Measurements from ENCODE around the gene VTN. TPM values are rescaled to one million over a fixed set of nuclear protein-coding genes. Genes with fewer than 3 reads are reported as not detected.
A peak's percentile ranks its signal among the peaks of the same experiment; 100 is the strongest.

The VTN gene
- total and polyA plus RNA-seq, 2 donors (not counting 1 experiment from before 2014, with no cell fraction given) = 0.34 to 0.36 TPM

- Histone ChIP-seq H4K20me1 (ENCODE audit: control insufficient read depth, insufficient read depth, low read length, poor library complexity, severe bottlenecking) (peaks cover 23% of the 10 kb centered on the region), H3K4me2 (replicated peaks; ENCODE audit: low read depth, low read length, poor library complexity, severe bottlenecking) (peak within 1 kb of the TSS; percentile 96), H3K9ac (ENCODE audit: low read length) (peak within 1 kb of the TSS; percentile 77), H3K36me3 (replicated peaks in 1 of 2; ENCODE audit: control extremely low read depth in 1 of 2, control insufficient read depth in 1 of 2, extremely low read depth in 1 of 2, insufficient read depth in 2 of 2, low read length in 1 of 2) (peaks cover 0 to 52% of the 10 kb centered on the region in 2 experiments), H3K27me3 (replicated peaks in 1 of 4; ENCODE audit: control extremely low read depth in 1 of 4, control insufficient read depth in 3 of 4, insufficient read depth in 4 of 4, low read length in 3 of 4) (no peaks in the 10 kb centered on the region), H3K4me1 (ENCODE audit: control insufficient read depth in 2 of 2, insufficient read depth in 2 of 2, low read length in 2 of 2) (peaks cover 17 to 22% of the 10 kb centered on the region in 2 donors), H3K4me3 (ENCODE audit: control extremely low read depth in 1 of 5, extremely low read depth in 1 of 5, insufficient read depth in 1 of 5, low read depth in 2 of 5, low read length in 4 of 5) (peak within 1 kb of the TSS; percentile 74 to 91 (median 81)), H3K9me3 (ENCODE audit: control extremely low read depth in 1 of 3, control insufficient read depth in 2 of 3, insufficient read depth in 1 of 3, low read length in 2 of 3) (no peaks in the 10 kb centered on the region), H2AFZ (ENCODE audit: insufficient read depth, low read depth, low read length, poor library complexity, severe bottlenecking) (peak within 1 kb of the TSS; percentile 95), H3K79me2 (ENCODE audit: control insufficient read depth, insufficient read depth, low read length) (peaks cover 43% of the 10 kb centered on the region), H3K27ac (ENCODE audit: low read length in 2 of 2) (peak within 1 kb of the TSS; percentile 67 to 83)
- WGBS (ENCODE audit: insufficient coverage) = under 1% methylated on average over 80 of the region's 80 CpGs
- ChIA-PET CTCF (interaction anchor here (1.0 to 2.8 kb wide), 4 partner anchors 14 to 369 kb away, joined by 3 to 19 read pairs (median 8); partner anchors contain the start of genes IFT20, SARM1, TLCD1 and TNFAIP1), POLR2A (interaction anchor here (0.6 to 2.3 kb wide), 6 partner anchors 11 to 210 kb away, joined by 3 to 25 read pairs (median 4); partner anchors contain the start of genes IFT20, TMEM97, TNFAIP1 and VTN)
- Mint-ChIP-seq H3K4me1 (peaks cover 22% of the 10 kb centered on the region), H3K4me3 (peak within 1 kb of the TSS; percentile 97), H3K27ac (peak within 1 kb of the TSS; percentile 97), H3K9me3 (ENCODE audit: insufficient read depth) (no peaks in the 10 kb centered on the region), H3K27me3 (no peaks in the 10 kb centered on the region)
- peak; percentile 98 for ATAC-seq (ENCODE audit: low read depth)
- TF ChIP-seq CTCF (IDR thresholded peaks at IDR 0.05) (peak; percentile 22), EZH2 (IDR thresholded peaks at IDR 0.05; ENCODE audit: borderline replicate concordance, insufficient read depth, low read depth, low read length, poor library complexity, severe bottlenecking) (no peak)
- intact Hi-C loops (cut with micrococcal nuclease) = loop anchor here (1.0 to 5.0 kb wide), 4 partner anchors 14 to 595 kb away; partner anchors contain the start of genes IFT20, PHF12, SARM1 and TMEM97
- DNase-seq = peak; percentile 96
These were observed 12.8 kb downstream of the VTN start, which contains the start of gene POLDIP2 for GRCh38 chr17:28357061-28357900. Gene POLDIP2 (minus strand): TSS chr17:28357527. CDS start chr17:28357448, 79 bp downstream.

GRCh38 chr17:28350271-28350670, 19.8 kb downstream of the VTN start:
- ATAC-seq (ENCODE audit: low read depth) (no peak), DNase-seq (no peak)
- POLR2A ChIA-PET = no interaction called here
- H3K27me3 ChIP-seq (replicated peaks in 1 of 4; ENCODE audit: control extremely low read depth in 1 of 4, control insufficient read depth in 3 of 4, insufficient read depth in 4 of 4, low read length in 3 of 4) = no peaks in the 10 kb centered on the region
- H3K27ac ChIP-seq (ENCODE audit: low read length in 2 of 2) = no peak overlapping the region
- H3K4me3 ChIP-seq (ENCODE audit: control extremely low read depth in 1 of 5, extremely low read depth in 1 of 5, insufficient read depth in 1 of 5, low read depth in 2 of 5, low read length in 4 of 5) = no peak overlapping the region
- 88% methylated on average over 1 of the region's 7 CpGs for WGBS (ENCODE audit: insufficient coverage)
- no peaks in the 10 kb centered on the region for H3K4me1 Mint-ChIP-seq
- intact Hi-C loops (cut with micrococcal nuclease) = no loop called here
- no peak overlapping the region for H3K4me2 ChIP-seq (replicated peaks; ENCODE audit: low read depth, low read length, poor library complexity, severe bottlenecking)
- H3K27ac Mint-ChIP-seq = no peak overlapping the region
- H3K4me1 ChIP-seq (ENCODE audit: control insufficient read depth in 2 of 2, insufficient read depth in 2 of 2, low read length in 2 of 2) = no peaks in the 10 kb centered on the region
- TF ChIP-seq EZH2 (IDR thresholded peaks at IDR 0.05; ENCODE audit: borderline replicate concordance, insufficient read depth, low read depth, low read length, poor library complexity, severe bottlenecking) (no peak), CTCF (IDR thresholded peaks at IDR 0.05) (no peak)
- H3K79me2 ChIP-seq (ENCODE audit: control insufficient read depth, insufficient read depth, low read length) = peaks cover 7% of the 10 kb centered on the region
- H3K4me3 Mint-ChIP-seq = no peak overlapping the region
- peaks cover 0 to 79% of the 10 kb centered on the region in 2 experiments for H3K36me3 ChIP-seq (replicated peaks in 1 of 2; ENCODE audit: control extremely low read depth in 1 of 2, control insufficient read depth in 1 of 2, extremely low read depth in 1 of 2, insufficient read depth in 2 of 2, low read length in 1 of 2)
- H3K9me3 Mint-ChIP-seq (ENCODE audit: insufficient read depth) = no peaks in the 10 kb centered on the region
- H3K9me3 ChIP-seq (ENCODE audit: control extremely low read depth in 1 of 3, control insufficient read depth in 2 of 3, insufficient read depth in 1 of 3, low read length in 2 of 3) = no peaks in the 10 kb centered on the region
- CTCF ChIA-PET = no interaction called here
- no peaks in the 10 kb centered on the region for H4K20me1 ChIP-seq (ENCODE audit: control insufficient read depth, insufficient read depth, low read length, poor library complexity, severe bottlenecking)
- H2AFZ ChIP-seq (ENCODE audit: insufficient read depth, low read depth, low read length, poor library complexity, severe bottlenecking) = no peak overlapping the region
- H3K9ac ChIP-seq (ENCODE audit: low read length) = no peak overlapping the region
- no peaks in the 10 kb centered on the region for H3K27me3 Mint-ChIP-seq
